ENCODE results near the gene PROKR1. TPM values are rescaled to one million over a fixed set of nuclear protein-coding genes. Genes with fewer than 3 reads are reported as not detected.

Gene PROKR1
- total RNA-seq, 4 donors from 2014 or later: 0.27 TPM; not detected in 3

DNA sequence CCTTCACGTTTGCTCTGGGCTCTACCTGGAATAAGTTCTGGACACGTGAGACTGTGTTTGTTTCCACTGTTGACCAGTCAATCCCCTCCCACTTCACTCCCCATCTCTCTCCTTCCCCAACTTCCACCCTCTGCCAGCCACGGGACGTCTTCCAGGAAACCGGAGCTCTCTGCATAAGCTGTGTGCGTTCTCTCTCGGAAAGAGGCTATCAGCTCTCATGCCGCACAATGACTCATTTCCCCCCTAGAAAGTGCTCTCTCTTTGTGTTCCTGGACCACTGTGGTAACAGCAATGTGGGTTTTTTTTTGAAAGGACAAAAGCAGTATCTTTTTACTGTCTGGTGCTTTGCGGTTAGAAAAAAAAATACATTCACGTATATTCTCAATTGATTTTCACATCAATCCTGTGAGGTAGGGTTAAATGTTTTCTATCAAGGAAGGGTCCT lies 10.2 kb downstream of the PROKR1 start:
- H3K9me3 ChIP-seq: no peaks in the 10 kb centered on the region
- no peaks in the 10 kb centered on the region for H3K36me3 ChIP-seq
- intact Hi-C loops (cut with DNase I; ENCODE audit: low total_unique reads): no loop called here
- H3K4me1 ChIP-seq: no peaks in the 10 kb centered on the region
- no peak overlapping the region for H3K27ac ChIP-seq
- no peaks in the 10 kb centered on the region for H3K27me3 ChIP-seq
- no peak overlapping the region for H3K4me3 ChIP-seq
- no peak for DNase-seq
- TF ChIP-seq, protein P1, sequence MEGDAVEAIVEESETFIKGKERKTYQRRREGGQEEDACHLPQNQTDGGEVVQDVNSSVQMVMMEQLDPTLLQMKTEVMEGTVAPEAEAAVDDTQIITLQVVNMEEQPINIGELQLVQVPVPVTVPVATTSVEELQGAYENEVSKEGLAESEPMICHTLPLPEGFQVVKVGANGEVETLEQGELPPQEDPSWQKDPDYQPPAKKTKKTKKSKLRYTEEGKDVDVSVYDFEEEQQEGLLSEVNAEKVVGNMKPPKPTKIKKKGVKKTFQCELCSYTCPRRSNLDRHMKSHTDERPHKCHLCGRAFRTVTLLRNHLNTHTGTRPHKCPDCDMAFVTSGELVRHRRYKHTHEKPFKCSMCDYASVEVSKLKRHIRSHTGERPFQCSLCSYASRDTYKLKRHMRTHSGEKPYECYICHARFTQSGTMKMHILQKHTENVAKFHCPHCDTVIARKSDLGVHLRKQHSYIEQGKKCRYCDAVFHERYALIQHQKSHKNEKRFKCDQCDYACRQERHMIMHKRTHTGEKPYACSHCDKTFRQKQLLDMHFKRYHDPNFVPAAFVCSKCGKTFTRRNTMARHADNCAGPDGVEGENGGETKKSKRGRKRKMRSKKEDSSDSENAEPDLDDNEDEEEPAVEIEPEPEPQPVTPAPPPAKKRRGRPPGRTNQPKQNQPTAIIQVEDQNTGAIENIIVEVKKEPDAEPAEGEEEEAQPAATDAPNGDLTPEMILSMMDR (IDR thresholded peaks at IDR 0.05): no peak
- no peak for TF ChIP-seq POLR2A (IDR thresholded peaks at IDR 0.05)

DNA sequence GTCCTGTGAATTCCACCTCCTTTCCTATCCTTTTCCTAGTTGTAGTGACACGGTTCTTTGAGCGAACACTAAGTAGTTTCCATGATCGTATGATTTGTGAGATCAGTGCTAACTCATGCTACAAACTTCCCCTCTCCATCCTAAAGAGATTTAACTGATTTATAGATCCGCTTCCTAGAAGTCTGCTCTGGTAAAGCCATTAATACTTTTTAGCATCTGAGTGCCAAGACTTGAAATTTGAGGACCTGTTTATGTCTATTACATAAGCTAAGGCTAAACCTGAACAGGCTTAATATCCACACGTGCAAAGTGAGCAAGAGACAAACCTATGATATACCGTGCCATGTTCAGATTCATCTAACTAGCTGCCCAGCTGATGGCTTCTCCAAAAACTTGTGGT lies 14.9 kb downstream of the PROKR1 start:
- intact Hi-C loops (cut with DNase I; ENCODE audit: low total_unique reads): no loop called here
- Histone ChIP-seq H3K4me1 (no peaks in the 10 kb centered on the region), H3K27me3 (no peaks in the 10 kb centered on the region), H3K4me3 (no peak overlapping the region), H3K9me3 (no peaks in the 10 kb centered on the region), H3K27ac (no peak overlapping the region), H3K36me3 (no peaks in the 10 kb centered on the region)
- no peak for DNase-seq
- TF ChIP-seq POLR2A (IDR thresholded peaks at IDR 0.05): no peak
- TF ChIP-seq, protein P1 (IDR thresholded peaks at IDR 0.05): no peak

DNA sequence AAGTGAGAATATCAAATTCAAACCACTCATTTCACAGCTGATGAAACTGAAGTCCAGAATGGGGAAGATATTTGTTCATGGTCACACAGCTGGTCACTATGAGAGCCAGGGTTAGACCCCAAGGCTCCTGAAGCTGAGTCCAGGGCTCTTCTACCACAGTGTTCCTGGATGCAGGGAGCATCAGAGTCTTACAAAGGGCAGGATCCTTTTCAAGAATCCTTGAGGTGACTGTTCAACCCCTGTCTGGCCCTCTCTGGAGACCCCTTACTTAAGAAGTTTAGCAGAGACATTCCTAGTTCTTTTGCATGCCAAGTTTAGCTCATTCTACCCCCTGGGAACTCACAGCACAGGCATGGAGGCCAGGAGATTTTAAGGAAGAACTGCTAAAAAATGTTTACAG lies 15.7 kb downstream of the PROKR1 start:
- Histone ChIP-seq H3K27me3 (no peaks in the 10 kb centered on the region), H3K9me3 (no peaks in the 10 kb centered on the region), H3K4me1 (no peaks in the 10 kb centered on the region), H3K4me3 (no peak overlapping the region), H3K36me3 (no peaks in the 10 kb centered on the region), H3K27ac (no peak overlapping the region)
- no peak for DNase-seq
- TF ChIP-seq, protein P1 (IDR thresholded peaks at IDR 0.05): no peak
- TF ChIP-seq POLR2A (IDR thresholded peaks at IDR 0.05): no peak
- intact Hi-C loops (cut with DNase I; ENCODE audit: low total_unique reads): no loop called here

DNA sequence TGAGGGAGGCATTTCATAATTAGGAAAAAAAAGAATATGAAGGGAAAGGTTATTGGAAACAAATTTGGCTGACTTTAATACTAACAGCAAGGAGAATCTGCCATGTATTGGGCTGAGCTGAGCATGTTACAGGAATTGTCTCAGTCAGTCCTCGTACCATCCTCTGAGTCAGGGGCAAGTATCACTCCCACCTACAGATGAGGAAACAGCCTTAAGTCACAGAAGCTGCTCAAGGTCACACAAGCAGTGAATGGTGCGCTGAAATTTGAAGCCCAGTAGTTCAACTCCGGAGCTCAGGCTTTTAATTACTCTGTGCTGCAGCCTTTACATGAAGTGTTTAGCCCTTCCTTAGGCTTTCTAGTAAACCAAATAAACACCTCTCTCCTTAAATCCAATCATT lies 17.3 kb downstream of the PROKR1 start:
- Histone ChIP-seq H3K9me3 (no peaks in the 10 kb centered on the region), H3K36me3 (no peaks in the 10 kb centered on the region), H3K4me1 (no peaks in the 10 kb centered on the region), H3K27me3 (no peaks in the 10 kb centered on the region), H3K4me3 (no peak overlapping the region), H3K27ac (no peak overlapping the region)
- no peak for DNase-seq
- TF ChIP-seq, protein P1 (IDR thresholded peaks at IDR 0.05): no peak
- TF ChIP-seq POLR2A (IDR thresholded peaks at IDR 0.05): no peak
- intact Hi-C loops (cut with DNase I; ENCODE audit: low total_unique reads): no loop called here

DNA sequence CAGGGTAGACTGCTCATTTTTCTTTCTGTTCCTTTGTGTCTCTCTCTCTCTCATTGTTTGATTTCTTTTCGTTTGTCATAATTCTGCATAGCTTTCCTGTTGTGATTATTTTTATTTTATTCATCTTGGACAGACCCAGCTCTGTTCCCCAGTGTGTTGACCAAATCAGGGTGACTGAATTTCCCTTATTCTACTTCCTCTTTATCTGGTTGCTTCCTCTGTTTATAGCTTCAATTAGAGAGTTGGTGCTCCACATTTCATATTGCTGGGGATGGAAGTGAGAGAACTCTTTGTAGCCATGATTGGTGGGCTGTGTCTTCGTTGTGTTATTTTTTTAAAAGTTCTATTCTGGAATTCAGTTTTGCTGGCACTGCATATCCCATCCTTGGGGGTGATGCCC lies 19.1 kb downstream of the PROKR1 start:
- Histone ChIP-seq H3K4me1 (no peaks in the 10 kb centered on the region), H3K36me3 (no peaks in the 10 kb centered on the region), H3K27me3 (no peaks in the 10 kb centered on the region), H3K27ac (no peak overlapping the region), H3K4me3 (no peak overlapping the region), H3K9me3 (no peaks in the 10 kb centered on the region)
- no peak for DNase-seq
- intact Hi-C loops (cut with DNase I; ENCODE audit: low total_unique reads): no loop called here
- no peak for TF ChIP-seq POLR2A (IDR thresholded peaks at IDR 0.05)
- TF ChIP-seq, protein P1 (IDR thresholded peaks at IDR 0.05): no peak
